Keratinocyte (primary cell): ENCODE measurements around the gene PARD3. TPM values are rescaled to one million over a fixed set of nuclear protein-coding genes. Genes with fewer than 3 reads are reported as not detected.

ENCODE experiments used
- DNase-seq: peaks from one replicate; pipeline ENCODE4 v3.0.0-alpha.2; 2011; ENCODE audit warnings: low read depth, missing footprints, low spot score
- FAIRE-seq: peaks from 2 replicates; lab custom pipeline; 2011; peaks lifted over from hg19 to GRCh38; lab: Jason Lieb, UNC
- H2AFZ ChIP-seq: 2 replicates; pipeline ENCODE4 v1.6.0; 2012; ENCODE audit warnings: low read length, control low read depth, inconsistent platforms; ENCODE audit not compliant: control insufficient read depth
- H3K27ac ChIP-seq: 2 replicates; pipeline ENCODE4 v1.5.1; 2011; ENCODE audit warnings: low read length; ENCODE audit not compliant: control insufficient read depth, insufficient read depth
- H3K27me3 ChIP-seq: 3 replicates; pipeline ENCODE4 v1.6.0; 2011; ENCODE audit warnings: low read length; ENCODE audit not compliant: control insufficient read depth, insufficient read depth; ENCODE audit errors: extremely low read depth
- H3K36me3 ChIP-seq, 2 experiments: 2 replicates in 1 of 2; 3 replicates in 1 of 2; pipeline ENCODE4 v1.5.1; 2011; ENCODE audit warnings: low read length in 2 of 2, mild to moderate bottlenecking in 1 of 2; ENCODE audit not compliant: control insufficient read depth in 2 of 2, insufficient read depth in 2 of 2; ENCODE audit errors: extremely low read depth in 1 of 2
- H3K4me1 ChIP-seq: 3 replicates; pipeline ENCODE4 v1.5.1; 2011; ENCODE audit warnings: low read length; ENCODE audit not compliant: control insufficient read depth, insufficient read depth; ENCODE audit errors: extremely low read depth
- H3K4me2 ChIP-seq: 3 replicates; pipeline ENCODE4 v1.6.0; 2011; ENCODE audit warnings: low read depth, low read length; ENCODE audit not compliant: control insufficient read depth, insufficient read depth; ENCODE audit errors: extremely low read depth
- H3K4me3 ChIP-seq, 3 experiments: fragments of 200-600 bp in 1 of 3; sonication (generic) in 1 of 3; 2 replicates in 2 of 3; 3 replicates in 1 of 3; pipeline ENCODE4 v1.5.1; 2011 to 2016; ENCODE audit warnings: low read length in 3 of 3, mild to moderate bottlenecking in 3 of 3, control low read depth in 2 of 3, inconsistent platforms in 1 of 3, low read depth in 1 of 3, mixed read lengths in 1 of 3, mixed run types in 1 of 3, moderate library complexity in 1 of 3; ENCODE audit not compliant: control insufficient read depth in 2 of 3, insufficient read depth in 2 of 3; ENCODE audit errors: extremely low read depth in 1 of 3
- H3K79me2 ChIP-seq: 2 replicates; pipeline ENCODE4 v1.6.0; 2012; ENCODE audit warnings: low read length; ENCODE audit not compliant: control insufficient read depth, insufficient read depth
- H3K9ac ChIP-seq: 3 replicates; pipeline ENCODE4 v1.6.0; 2011; ENCODE audit warnings: low read length; ENCODE audit not compliant: control insufficient read depth, insufficient read depth; ENCODE audit errors: extremely low read depth
- H3K9me1 ChIP-seq: 3 replicates; pipeline ENCODE4 v1.6.0; 2011; ENCODE audit warnings: low read length; ENCODE audit not compliant: control insufficient read depth, insufficient read depth; ENCODE audit errors: extremely low read depth
- H3K9me3 ChIP-seq: 2 replicates; pipeline ENCODE4 v1.5.1; 2012; ENCODE audit warnings: low read depth, low read length; ENCODE audit not compliant: control insufficient read depth
- H4K20me1 ChIP-seq: 3 replicates; pipeline ENCODE4 v1.6.0; 2011; ENCODE audit warnings: low read length; ENCODE audit not compliant: control insufficient read depth, insufficient read depth; ENCODE audit errors: extremely low read depth
- CTCF ChIP-seq, 3 experiments: IDR thresholded peaks in 1 of 3; conservative IDR thresholded peaks in 1 of 3; optimal IDR thresholded peaks in 1 of 3; 2 replicates in 2 of 3; 3 replicates in 1 of 3; pipeline versions ENCODE3 to v1.5.1; 2011; ENCODE audit warnings: low read length in 3 of 3, mild to moderate bottlenecking in 3 of 3, moderate library complexity in 2 of 3, control low read depth in 1 of 3, inconsistent platforms in 1 of 3; ENCODE audit not compliant: insufficient read depth in 2 of 3; ENCODE audit errors: extremely low read depth in 1 of 3
- EZH2 ChIP-seq: IDR thresholded peaks from one replicate; pipeline ENCODE4 v1.6.1; 2012; ENCODE audit warnings: inconsistent platforms, mild to moderate bottlenecking, low read length, moderate library complexity
- dilution Hi-C: fragments of 300-500 bp; cut with MboI; formaldehyde crosslinking; loops from one replicate; pipeline ENCODE4 v1.7.0; 2020; ENCODE audit warnings: low sequenced_read_pairs; ENCODE audit not compliant: extremely low pct_ligation_motif_present
- polyA plus RNA-seq, 5 experiments: library from polyadenylated mRNA; depleted of rRNA in 3 of 5; stranded (reverse) in 3 of 5; stranded (forward) in 1 of 5; unstranded in 1 of 5; fragments of >200 nt; gene quantifications; 1 replicate in 1 of 5; 2 replicates in 3 of 5; 3 replicates in 1 of 5; pipeline versions ENCODE4 v1.2.1 to v1.2.3, GENCODE V29; 2011 to 2012; ENCODE audit warnings: missing spikeins in 2 of 5, low read depth in 1 of 5, low replicate concordance in 1 of 5

Gene PARD3
- polyA plus RNA-seq, 1 donor (not counting 4 experiments of a cell fraction or from before 2014, with no cell fraction given), result 46.4 TPM

- Histone ChIP-seq H3K4me1 (no peaks in the 10 kb centered on the region), H3K9me3 (no peaks in the 10 kb centered on the region), H3K9me1 (no peaks in the 10 kb centered on the region), H2AFZ (no peak overlapping the region), H4K20me1 (no peaks in the 10 kb centered on the region), H3K4me3 (no peak overlapping the region), H3K27ac (no peak overlapping the region), H3K36me3 (no peaks in the 10 kb centered on the region), H3K79me2 (no peaks in the 10 kb centered on the region), H3K27me3 (peaks cover 7% of the 10 kb centered on the region), H3K4me2 (no peak overlapping the region), H3K9ac (no peak overlapping the region)
- FAIRE-seq (no peak), DNase-seq (no peak)
- dilution Hi-C loops, result no loop called here
- TF ChIP-seq EZH2 (no peak), CTCF (optimal IDR thresholded peaks at IDR 0.05 in 1 of 3, IDR thresholded peaks at IDR 0.05 in 1 of 3, conservative IDR thresholded peaks at IDR 0.05 in 1 of 3; ENCODE audit: extremely low read depth in 1 of 3, insufficient read depth in 2 of 3, low read length in 3 of 3) (no peak)
These were observed 725.8 kb downstream of the PARD3 start for GRCh38 chr10:34089253-34089652.

- DNase-seq (no peak), FAIRE-seq (no peak)
- Histone ChIP-seq H3K4me3 (no peak overlapping the region), H3K36me3 (no peaks in the 10 kb centered on the region), H4K20me1 (no peaks in the 10 kb centered on the region), H3K27ac (no peak overlapping the region), H3K9me3 (peaks cover 2% of the 10 kb centered on the region), H3K9ac (no peak overlapping the region), H3K27me3 (peaks cover 7% of the 10 kb centered on the region), H3K4me1 (no peaks in the 10 kb centered on the region), H3K9me1 (no peaks in the 10 kb centered on the region), H3K79me2 (no peaks in the 10 kb centered on the region), H2AFZ (no peak overlapping the region), H3K4me2 (no peak overlapping the region)
- dilution Hi-C loops, result no loop called here
- TF ChIP-seq CTCF (optimal IDR thresholded peaks at IDR 0.05 in 1 of 3, IDR thresholded peaks at IDR 0.05 in 1 of 3, conservative IDR thresholded peaks at IDR 0.05 in 1 of 3; ENCODE audit: extremely low read depth in 1 of 3, insufficient read depth in 2 of 3, low read length in 3 of 3) (no peak), EZH2 (no peak)
These were observed 726.8 kb downstream of the PARD3 start for GRCh38 chr10:34088208-34088794.
